Astrocyte of the cerebellum (primary cell): Measurements from ENCODE around the gene KCNV2.
"Not testable (repeated sequence)": the region's sequence is repeated elsewhere in the genome, so short reads cannot be mapped to it uniquely, and the experiment has no call there.

ENCODE experiments used
- DNase-seq: peaks from one replicate; pipeline ENCODE4 v3.0.0-alpha.2; 2011; ENCODE audit warnings: low read depth
- H3K4me3 ChIP-seq: 2 replicates; pipeline ENCODE4 v1.5.1; 2011; ENCODE audit warnings: mild to moderate bottlenecking, low read depth, low read length, moderate library complexity
- in situ Hi-C: cut with HindIII; loops from 2 replicates; pipeline ENCODE4 v1.10.0; 2017; ENCODE audit warnings: low sequenced_read_pairs
- TF ChIP-seq, protein P1 (sequence below): IDR thresholded peaks from 2 replicates; pipeline ENCODE4 v1.5.1; 2012; ENCODE audit warnings: low read length, low read depth, moderate library complexity, mild to moderate bottlenecking; ENCODE audit errors: missing control alignments

KCNV2 gene

GRCh38 chr9:2697492-2697891, 19.8 kb upstream of the KCNV2 start:
- DNase-seq = no peak
- TF ChIP-seq, protein P1, sequence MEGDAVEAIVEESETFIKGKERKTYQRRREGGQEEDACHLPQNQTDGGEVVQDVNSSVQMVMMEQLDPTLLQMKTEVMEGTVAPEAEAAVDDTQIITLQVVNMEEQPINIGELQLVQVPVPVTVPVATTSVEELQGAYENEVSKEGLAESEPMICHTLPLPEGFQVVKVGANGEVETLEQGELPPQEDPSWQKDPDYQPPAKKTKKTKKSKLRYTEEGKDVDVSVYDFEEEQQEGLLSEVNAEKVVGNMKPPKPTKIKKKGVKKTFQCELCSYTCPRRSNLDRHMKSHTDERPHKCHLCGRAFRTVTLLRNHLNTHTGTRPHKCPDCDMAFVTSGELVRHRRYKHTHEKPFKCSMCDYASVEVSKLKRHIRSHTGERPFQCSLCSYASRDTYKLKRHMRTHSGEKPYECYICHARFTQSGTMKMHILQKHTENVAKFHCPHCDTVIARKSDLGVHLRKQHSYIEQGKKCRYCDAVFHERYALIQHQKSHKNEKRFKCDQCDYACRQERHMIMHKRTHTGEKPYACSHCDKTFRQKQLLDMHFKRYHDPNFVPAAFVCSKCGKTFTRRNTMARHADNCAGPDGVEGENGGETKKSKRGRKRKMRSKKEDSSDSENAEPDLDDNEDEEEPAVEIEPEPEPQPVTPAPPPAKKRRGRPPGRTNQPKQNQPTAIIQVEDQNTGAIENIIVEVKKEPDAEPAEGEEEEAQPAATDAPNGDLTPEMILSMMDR = no peak
- in situ Hi-C loops = no loop called here
- no peak overlapping the region for H3K4me3 ChIP-seq

- in situ Hi-C loops = no loop called here
- TF ChIP-seq, protein P1 = no peak
- DNase-seq = no peak
- H3K4me3 ChIP-seq = no peak overlapping the region
Measured at GRCh38 chr9:2700398-2700797, 16.9 kb upstream of the KCNV2 start.

GRCh38 chr9:2700909-2701550, 16.3 kb upstream of the KCNV2 start:
- no peak overlapping the region for H3K4me3 ChIP-seq
- DNase-seq = no peak
- in situ Hi-C loops = no loop called here
- TF ChIP-seq, protein P1 = no peak

- TF ChIP-seq, protein P1 = no peak
- in situ Hi-C loops = no loop called here
- H3K4me3 ChIP-seq = no peak overlapping the region
- DNase-seq = no peak
Measured at GRCh38 chr9:2704504-2704903, 12.8 kb upstream of the KCNV2 start.

- in situ Hi-C loops, DNase-seq: not testable (repeated sequence)
Measured at GRCh38 chr9:2707256-2707655, 10.1 kb upstream of the KCNV2 start.

GRCh38 chr9:2709645-2710101, 7.6 kb upstream of the KCNV2 start:
- DNase-seq = no peak
- TF ChIP-seq, protein P1 = no peak
- no peak overlapping the region for H3K4me3 ChIP-seq
- in situ Hi-C loops = no loop called here

More at GRCh38 chr9:2707256-2707655, 10.1 kb upstream of the KCNV2 start:
- not testable (repeated sequence) for H3K4me3 ChIP-seq

GRCh38 chr9:2711716-2712115, 5.6 kb upstream of the KCNV2 start:
- in situ Hi-C loops = no loop called here
- DNase-seq = no peak
- H3K4me3 ChIP-seq = no peak overlapping the region
- TF ChIP-seq, protein P1 = no peak
